Left hindlimb (tissue), 1 donor: ENCODE measurements around the gene PRRT4.

ENCODE experiments used
- DNase-seq: peaks from one replicate; pipeline ENCODE4 v3.0.0-alpha.2; 2018

Gene PRRT4

GRCh38 chr7:128343554-128344430 is 17.7 kb downstream of the PRRT4 start, which contains the start of gene RBM28:
RBM28 (minus strand) TSS chr7:128343908; CDS start chr7:128343793, 115 bp downstream.
- peak; percentile 93 for DNase-seq

GRCh38 chr7:128341733-128342132 is 19.8 kb downstream of the PRRT4 start:
- DNase-seq, result no peak

GRCh38 chr7:128335730-128336129 is 25.8 kb downstream of the PRRT4 start:
- no peak for DNase-seq

- no peak for DNase-seq
Observed at GRCh38 chr7:128324368-128324680, 37.2 kb downstream of the PRRT4 start.

GRCh38 chr7:128323459-128324367 is 37.8 kb downstream of the PRRT4 start:
- no peak for DNase-seq

- DNase-seq, result no peak
Observed at GRCh38 chr7:128323040-128323439, 38.5 kb downstream of the PRRT4 start.

GRCh38 chr7:128322040-128322643 is 39.3 kb downstream of the PRRT4 start:
- no peak for DNase-seq

- DNase-seq, result no peak
Observed at GRCh38 chr7:128321044-128321422, 40.5 kb downstream of the PRRT4 start.

GRCh38 chr7:128318691-128319090 is 42.8 kb downstream of the PRRT4 start:
- DNase-seq, result no peak

- no peak for DNase-seq
Observed at GRCh38 chr7:128311013-128311412, 50.5 kb downstream of the PRRT4 start.

- no peak for DNase-seq
Observed at GRCh38 chr7:128310499-128310898, 51.0 kb downstream of the PRRT4 start.

- no peak for DNase-seq
Observed at GRCh38 chr7:128309976-128310375, 51.5 kb downstream of the PRRT4 start.

GRCh38 chr7:128309124-128309523 is 52.4 kb downstream of the PRRT4 start:
- no peak for DNase-seq

GRCh38 chr7:128307061-128307460 is 54.4 kb downstream of the PRRT4 start:
- no peak for DNase-seq

GRCh38 chr7:128304212-128304611 is 57.3 kb downstream of the PRRT4 start:
- DNase-seq, result no peak

- no peak for DNase-seq
Observed at GRCh38 chr7:128303643-128304042, 57.8 kb downstream of the PRRT4 start.

GRCh38 chr7:128303133-128303532 is 58.4 kb downstream of the PRRT4 start:
- no peak for DNase-seq

GRCh38 chr7:128302139-128302538 is 59.4 kb downstream of the PRRT4 start:
- no peak for DNase-seq
